KBM-7 (cell line): ENCODE data around the gene SUSD1.
"Not testable (repeated sequence)": the region's sequence is repeated elsewhere in the genome, so short reads cannot be mapped to it uniquely, and the experiment has no call there.

ENCODE experiments used
- DNase-seq: peaks from one replicate; pipeline ENCODE4 v3.0.0-alpha.2; 2015
- in situ Hi-C: fragments of 300-500 bp; cut with MboI; formaldehyde crosslinking; loops from 2 replicates; pipeline ENCODE4 v1.14.3; 2020; ENCODE audit warnings: low sequenced_read_pairs, low pct_unique_long_range_greater_than_20kb, mixed read lengths

SUSD1 gene

DNA sequence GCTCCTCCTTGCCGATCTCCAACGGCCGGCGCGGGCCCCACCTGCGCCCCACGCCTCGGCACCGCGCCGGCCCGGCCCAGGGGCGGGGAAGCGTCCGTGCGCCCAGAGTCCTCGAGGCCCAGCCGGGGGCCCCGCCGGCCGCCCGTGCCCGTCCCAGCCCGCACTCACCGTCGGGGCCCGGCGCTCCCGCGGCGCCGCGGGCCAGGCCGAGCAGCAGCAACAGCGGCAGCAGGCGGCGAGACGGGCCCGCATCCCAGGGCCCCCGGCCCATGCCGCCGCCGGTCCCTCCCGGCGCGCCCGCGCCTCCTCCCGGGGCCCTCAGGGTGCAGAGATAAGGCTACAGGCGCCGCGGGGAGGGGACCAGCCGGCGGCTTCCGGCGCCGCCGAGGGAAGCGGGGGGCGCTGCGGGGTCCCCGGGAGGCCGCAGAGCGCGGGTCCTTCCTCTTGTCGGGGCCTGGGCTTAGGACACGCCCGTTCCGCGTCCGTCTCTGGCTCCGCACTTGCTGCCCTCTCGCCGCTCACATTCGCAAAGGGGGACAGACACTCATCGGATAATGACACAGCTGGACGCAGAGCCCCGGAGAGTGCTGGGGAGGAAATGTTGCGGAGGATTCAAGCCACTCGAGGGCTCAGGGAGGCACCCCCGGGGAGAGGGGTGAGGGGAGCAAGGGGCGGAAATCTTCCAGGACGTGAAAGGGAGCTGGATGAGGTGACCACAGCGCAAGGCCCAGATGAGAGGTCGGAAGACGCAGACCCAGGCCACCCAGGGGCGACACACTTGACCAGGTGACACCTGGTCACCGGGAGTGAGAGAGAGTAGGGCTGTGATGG is at the start of gene SUSD1:
Gene SUSD1 (minus strand): TSS at position 333 of the 831 bp plus-strand sequence. CDS start 62 bp downstream, at position 271.
- in situ Hi-C loops, result no loop called here
- peak; percentile 49 for DNase-seq

DNA sequence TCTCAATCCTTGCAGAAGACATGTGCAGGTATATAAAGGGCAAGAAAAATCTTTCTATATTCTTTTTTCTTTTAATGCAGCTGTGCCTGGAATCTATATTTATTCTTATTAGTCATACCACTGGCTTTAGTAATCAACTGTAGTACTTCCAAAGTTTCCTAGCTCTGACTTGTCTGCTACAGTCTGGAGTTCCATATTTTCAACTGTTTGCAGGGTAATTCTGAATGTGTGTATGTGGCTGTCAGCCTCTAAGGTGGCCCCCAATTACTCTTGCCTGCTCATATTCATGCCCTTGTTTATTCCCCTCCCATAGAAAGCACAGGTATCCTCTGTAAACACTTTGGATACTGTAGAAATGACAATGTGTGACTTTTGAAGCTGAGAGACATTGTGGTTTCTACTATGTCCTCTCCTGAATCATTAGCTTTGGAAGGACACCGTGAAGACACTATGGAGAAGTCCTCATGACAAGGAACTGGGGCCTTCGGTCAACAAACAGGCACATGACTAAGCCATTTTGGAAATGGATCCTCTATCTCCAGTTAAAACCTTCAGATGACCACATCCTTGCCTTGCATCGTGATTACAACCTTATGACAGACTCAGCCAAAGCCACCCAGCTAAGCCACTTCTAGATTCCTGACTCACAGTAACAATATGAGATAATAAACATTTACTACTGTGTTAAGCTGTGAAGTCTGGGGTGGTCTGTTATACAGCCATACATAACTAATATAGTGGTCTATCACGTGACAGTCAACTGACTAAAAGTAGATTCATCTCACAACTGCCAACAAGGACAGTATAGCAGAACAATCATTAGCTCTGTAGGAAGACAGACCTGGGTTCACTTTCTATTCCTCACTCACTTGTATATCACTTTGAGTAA is 49.5 kb upstream of the SUSD1 start:
- in situ Hi-C loops, result no loop called here
- DNase-seq, result no peak

DNA sequence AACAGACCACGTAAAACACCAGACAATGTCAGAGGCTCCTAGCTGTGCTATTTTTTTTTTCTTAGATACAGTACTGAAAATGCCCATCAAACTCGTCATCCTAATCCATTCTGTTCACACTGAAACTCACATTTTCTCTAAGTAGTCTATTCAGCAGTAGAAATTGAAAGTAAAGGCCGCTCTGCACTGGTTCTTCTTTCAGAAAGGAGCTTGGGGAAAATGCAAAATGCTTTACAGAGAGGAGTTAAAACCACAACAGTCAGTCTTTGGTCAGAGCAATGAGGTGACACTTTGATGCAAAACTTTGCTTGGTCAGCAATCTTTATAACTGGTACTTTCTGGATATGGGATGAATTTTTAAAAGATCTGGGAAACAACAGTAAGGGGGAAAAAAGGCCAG is 43.8 kb upstream of the SUSD1 start:
- in situ Hi-C loops, result no loop called here
- no peak for DNase-seq

DNA sequence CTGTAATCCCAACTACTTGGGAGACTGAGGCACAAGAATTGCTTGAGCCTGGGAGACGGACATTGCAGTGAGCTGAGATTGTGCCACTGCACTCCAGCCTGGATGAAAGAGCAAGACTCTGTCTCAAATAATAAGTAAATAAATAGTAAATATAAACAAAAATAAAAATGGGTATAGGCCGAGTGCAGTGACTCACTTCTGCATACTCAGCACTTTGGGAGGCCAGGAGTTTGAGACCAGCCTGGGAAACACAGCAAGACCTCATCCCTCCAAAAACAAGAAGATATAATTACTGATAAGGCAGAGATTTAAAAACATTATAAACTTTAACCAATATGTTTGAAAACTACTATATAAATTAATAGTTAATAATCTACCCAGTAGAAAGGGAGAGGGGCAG is 37.8 kb upstream of the SUSD1 start:
- no peak for DNase-seq

DNA sequence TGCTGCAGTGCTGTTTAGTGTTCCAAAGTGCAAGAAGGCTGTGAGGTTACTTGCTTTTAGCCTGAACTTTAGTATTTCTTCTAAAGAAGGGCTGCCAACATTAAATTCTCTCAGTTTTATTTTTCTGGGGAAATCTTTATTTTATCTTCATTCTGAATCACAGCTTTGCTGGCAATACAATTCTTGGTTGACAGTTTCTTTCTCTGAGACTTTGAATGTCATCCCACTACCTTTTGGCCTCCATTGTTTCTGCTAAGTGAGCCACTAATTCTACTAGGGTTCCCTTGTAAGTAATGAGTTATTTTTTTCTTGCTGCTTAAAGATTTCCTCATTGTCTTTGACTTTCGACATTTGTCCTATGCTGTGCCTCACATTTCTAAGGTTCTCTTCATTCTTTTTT is 32.4 kb upstream of the SUSD1 start:
- in situ Hi-C loops, result no loop called here
- no peak for DNase-seq

More for the DNA sequence above, 37.8 kb upstream of the SUSD1 start:
- in situ Hi-C loops, result no loop called here

DNA sequence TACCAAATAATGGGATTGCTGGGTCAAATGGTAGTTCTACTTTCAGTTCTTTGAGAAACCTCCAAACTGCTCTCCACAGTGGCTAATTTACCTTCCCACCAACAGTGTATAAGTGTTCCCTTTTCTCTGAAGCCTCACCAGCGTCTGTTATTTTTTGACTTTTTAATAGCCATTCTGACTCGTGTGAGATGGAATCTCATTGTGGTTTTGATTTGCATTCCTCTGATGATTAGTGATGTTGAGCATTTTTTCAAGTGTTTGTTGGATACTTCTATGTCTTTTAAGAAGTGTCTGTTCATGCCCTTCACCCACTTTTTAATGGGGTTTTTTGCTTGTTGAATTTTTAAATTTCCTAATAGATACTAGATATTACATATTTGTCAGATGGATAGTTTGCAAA is 28.4 kb upstream of the SUSD1 start:
- in situ Hi-C loops, result no loop called here
- no peak for DNase-seq

DNA sequence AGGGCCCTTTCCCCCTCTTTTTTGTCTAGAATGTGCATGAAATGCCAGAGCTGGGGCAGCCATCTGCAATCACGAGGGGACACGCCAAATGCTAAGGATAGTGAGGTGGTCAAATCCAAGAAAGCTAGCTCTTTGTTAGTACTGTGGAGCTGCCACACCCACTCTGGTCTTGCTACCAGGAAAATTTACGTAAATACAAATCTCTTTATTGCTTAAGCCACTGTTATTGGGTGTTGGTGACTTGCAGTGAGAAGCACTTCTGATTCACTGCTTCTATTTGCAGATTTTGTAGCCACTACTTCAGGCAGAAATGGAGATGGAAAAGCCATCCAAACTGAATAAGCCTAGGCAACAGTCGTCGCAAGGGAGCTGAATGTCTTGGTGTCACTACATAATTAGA is 25.6 kb upstream of the SUSD1 start:
- in situ Hi-C loops, result no loop called here
- no peak for DNase-seq

DNA sequence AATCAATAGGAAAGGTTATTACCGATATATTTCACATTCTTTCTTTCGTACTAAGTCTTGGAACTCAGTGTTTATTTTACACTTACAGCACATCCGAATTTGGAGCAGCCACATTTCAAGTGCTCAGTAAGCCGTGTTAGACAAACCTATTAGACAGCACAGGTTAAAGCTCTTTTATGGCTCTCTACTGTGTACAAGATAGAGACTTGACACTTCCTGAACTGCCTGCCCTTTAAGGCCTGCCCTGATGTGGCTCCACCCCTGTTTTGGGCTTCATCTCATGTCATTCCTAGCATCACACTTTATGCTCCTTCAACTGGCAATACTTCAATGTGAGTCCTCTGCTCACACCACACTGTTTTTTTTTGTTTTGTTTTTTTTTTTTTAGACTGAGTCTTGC is 23.5 kb upstream of the SUSD1 start:
- DNase-seq, result no peak
- in situ Hi-C loops, result no loop called here

DNA sequence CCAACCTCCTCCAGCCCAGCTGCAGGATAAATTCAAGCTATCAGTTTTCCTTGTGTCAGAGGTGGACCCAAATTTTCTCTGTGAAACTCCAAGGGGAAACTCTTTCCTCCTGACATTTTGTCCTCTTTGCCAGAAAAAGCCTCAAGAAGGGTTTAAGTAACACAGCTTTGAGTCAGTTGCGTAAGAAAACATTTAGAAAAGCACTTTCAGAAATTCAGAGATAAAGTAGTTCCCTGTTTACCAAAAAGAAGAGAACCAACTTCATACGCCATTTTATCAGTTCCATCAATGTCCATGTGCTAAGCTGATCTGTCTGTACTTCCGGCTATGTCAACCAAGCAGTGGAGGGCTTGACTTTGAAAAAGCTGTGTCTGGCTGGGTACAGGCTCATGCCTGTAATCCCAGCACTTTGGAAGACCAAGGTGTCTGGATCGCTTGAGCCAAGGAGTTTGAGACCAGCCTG is 19.9 kb upstream of the SUSD1 start:
- in situ Hi-C loops, result no loop called here

DNA sequence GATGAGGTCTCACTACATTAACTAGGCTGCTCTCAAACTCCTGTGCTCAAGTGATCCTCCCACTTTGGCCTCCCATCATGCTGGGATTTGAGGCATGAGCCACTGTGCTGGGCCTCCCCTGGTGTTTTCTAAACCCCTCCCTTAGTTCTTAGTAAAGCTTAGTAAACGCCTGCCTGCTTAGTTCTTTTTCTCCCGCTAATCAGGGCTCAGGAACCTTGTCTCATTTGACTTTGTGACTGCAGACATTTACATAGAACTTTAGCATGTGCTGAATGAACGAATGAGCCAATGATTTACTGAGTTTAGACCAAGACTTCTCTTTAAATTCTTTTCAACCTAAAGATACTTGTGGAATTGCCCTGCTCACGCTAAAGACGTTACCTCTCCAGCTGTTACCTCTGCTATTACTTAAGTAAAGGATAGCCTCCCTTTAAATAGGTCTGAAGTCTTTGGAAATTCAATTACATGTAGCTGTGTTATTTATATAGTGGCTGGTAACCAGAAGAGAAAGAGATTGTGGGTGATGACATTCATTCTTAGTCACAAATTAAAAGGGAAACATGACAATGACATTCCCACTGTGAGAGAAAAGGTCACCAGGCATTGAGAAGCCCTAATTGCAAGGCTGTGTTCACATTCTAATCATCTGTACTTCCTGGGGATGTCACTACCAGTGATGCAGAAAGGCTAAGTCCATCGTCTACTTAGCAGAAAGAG is 18.6 kb upstream of the SUSD1 start:
- in situ Hi-C loops, result no loop called here
- DNase-seq, result peak; percentile 43

More for the DNA sequence above, 19.9 kb upstream of the SUSD1 start:
- DNase-seq, result peak; percentile 38

DNA sequence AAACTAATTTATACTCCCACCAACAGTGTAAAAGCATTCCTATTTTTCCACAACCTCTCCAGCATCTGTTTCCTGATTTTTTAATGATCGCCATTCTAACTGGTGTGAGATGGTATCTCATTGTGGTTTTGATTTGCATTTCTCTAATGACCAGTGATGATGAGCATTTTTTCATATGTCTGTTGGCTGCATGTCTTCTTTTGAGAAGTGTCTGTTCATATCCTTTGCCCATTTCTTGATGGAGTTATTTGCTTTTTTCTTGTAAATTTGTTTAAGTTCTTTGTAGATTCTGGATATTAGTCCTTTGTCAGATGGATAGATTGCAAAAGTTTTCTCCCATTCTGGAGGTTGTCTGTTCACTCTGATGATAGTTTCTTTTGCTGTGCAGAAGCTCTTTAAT is 15.2 kb upstream of the SUSD1 start:
- DNase-seq, in situ Hi-C loops: not testable (repeated sequence)

DNA sequence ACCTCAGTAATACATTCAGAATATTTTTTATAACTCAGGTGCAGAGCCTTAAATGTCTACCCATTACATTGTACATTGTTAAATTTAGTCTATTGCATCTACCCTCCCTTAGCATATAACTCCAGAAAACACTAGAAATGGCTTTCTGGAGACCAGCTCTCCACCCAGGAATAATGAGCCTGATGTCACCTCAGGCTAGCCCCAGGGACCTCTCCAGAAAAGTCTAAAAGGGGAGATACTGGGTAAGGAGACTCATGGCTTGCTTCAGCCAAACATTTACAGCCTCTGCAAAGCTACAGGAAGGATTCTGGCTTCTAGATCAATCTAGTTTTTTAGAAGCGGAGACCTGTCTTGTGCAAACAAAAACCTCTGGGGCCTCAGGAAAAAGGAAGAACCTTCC is 13.8 kb upstream of the SUSD1 start:
- in situ Hi-C loops, result no loop called here

DNA sequence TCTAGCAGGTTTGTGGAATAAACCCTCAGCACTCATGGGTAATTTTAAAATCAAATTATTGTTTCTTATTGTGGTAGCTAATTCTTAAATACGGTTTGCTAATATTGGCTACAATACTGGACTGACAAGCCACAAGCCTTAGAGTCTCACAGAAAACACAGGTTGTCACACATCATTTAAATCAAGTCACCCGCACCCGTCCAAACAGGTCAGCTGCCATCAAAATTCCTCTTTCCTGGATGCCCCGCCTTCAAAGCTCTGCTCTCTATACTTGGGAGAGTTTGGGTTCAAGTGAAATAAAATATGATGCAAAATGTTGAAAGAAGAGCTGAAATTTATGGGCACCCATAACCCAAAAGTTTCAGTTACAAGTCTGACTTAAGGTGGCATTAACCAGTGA is 12.3 kb upstream of the SUSD1 start:
- DNase-seq, result no peak
- in situ Hi-C loops, result no loop called here

More for the DNA sequence above, 13.8 kb upstream of the SUSD1 start:
- DNase-seq, result no peak

DNA sequence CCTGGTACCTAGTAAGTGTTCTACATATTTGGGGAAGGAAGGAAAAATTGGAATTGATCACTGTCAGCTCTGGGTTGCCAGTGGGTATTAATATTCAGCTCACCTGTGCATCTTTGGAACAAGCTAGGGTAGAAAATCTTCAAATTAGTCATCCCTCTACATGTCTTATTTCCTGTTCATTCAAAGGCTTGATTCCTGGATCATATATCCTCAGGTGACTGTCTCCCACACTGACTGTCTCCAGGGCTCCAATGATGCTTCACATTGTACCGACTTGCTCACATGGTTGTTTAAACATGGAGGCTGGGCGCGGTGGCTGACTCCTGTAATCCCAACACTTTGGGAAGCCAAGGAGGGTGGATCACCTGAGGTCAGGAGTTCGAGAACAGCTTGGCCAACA is 11.6 kb upstream of the SUSD1 start:
- no peak for DNase-seq
- in situ Hi-C loops, result no loop called here

DNA sequence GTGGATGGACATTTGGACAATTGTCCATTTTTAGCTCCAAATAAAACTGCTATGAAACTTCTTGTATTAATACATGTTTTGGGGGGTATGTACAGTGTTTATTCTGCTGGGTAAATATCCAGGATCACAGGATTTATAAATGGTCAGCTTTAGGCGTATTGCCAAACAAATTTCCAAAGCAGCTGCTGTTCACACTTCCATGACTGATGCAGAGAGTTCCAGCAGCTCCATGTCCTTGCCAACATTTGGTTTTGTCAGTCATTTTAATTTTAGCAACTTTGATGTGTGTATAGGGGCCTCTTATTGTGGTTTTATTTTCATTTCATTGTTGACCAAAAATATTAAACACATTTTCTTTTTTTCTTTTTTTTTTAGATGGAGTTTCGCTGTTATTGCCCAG is 9.8 kb upstream of the SUSD1 start:
- in situ Hi-C loops, result no loop called here
- DNase-seq, result no peak

DNA sequence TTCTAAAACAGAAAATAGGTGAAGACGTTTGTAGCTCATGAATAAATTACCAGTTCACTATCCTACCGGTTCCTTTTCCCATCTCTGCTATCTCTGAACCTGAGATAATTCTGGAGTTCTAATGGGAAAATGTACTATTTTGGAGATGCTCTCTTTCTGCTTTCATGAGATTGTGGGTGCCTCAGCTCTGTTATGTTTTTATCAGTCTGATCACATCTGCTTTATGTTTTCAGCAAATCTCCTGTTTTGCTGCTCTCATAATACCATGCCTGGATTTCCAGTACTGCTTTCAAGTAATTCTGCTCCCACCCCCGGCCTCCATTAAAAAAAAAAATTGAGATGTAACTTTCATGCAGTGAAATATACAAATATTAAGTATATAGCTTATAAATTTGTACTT is 9.1 kb upstream of the SUSD1 start:
- in situ Hi-C loops, result no loop called here
- no peak for DNase-seq

DNA sequence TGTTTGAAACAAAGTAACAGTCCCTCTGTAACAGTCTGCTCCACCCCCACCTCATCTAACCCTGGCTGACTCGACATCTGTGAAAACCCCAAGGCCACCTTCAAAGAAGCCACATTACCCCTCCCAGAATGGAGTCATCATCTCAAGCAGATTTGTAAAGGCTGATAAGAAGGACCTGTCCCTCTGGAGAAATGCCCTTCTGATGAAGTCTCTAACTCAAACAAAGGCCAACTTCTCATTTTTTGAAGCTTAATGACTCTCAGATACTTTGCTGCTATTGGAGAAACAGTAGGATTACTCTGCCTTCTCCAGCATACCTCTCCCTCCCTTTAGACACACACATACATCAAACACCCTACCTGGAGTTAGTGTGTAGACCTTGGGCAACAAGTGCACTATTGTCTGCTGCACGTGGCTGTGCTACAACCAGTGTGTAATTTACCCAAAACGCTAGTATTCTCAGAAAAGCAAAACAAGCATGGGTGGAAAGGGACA is 5.3 kb upstream of the SUSD1 start:
- peak; percentile 87 for DNase-seq
- in situ Hi-C loops, result no loop called here

DNA sequence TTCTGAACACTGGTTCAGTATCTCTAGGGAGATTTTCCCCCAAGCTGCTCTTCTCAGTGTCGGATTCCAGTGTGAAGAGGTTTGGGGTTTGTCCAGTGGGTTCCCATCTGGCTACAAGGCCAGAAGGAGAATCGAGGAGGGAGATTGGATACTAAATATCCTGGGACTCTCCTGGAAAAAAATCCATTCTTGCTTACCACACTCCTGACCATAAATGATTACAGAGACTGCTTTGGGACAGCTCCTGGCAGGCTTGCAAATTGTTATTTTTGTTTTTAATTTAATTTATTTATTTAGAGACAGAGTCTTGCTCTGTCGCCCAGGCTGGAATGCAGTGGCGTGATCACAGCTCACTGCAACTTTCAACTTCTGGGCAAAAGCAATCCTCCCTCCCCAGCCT is 4.7 kb upstream of the SUSD1 start:
- in situ Hi-C loops, result no loop called here
- DNase-seq, result no peak

DNA sequence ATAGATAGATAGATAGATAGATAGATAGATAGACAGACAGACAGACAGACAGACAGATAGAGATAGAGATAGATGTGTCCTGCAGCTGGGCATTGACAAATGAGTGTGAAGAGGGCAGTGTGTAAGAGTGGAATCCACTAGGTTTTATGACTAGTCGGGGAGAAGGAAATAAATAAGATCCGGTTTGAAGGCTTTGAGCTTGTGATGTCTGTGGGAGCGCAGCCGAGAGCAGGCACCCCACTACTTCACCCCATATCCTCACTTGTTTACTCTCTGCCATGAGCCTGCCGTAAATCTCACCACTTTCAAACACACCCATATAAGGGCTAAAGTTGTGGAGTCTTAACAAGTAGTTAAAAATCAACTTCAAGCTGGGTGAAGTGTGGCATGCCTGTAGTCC is 1.4 kb upstream of the SUSD1 start:
- in situ Hi-C loops, result no loop called here
- DNase-seq, result no peak
